ENCODE data around the gene PAWR. TPM values are rescaled to one million over a fixed set of nuclear protein-coding genes. Genes with fewer than 3 reads are reported as not detected.

PAWR gene
- total RNA-seq, 1 donor from 2014 or later, result 204 TPM

- Mint-ChIP-seq H3K36me3 (ENCODE audit: low read depth, unreplicated experiment) (peaks cover 5% of the 10 kb centered on the region), H3K9me3 (ENCODE audit: unreplicated experiment) (no peaks in the 10 kb centered on the region), H3K27me3 (ENCODE audit: low read depth, unreplicated experiment) (no peaks in the 10 kb centered on the region), H3K4me3 (ENCODE audit: unreplicated experiment) (no peak overlapping the region), H3K4me1 (ENCODE audit: low read depth, unreplicated experiment) (no peaks in the 10 kb centered on the region), H3K27ac (ENCODE audit: unreplicated experiment) (no peak overlapping the region)
- Histone ChIP-seq H2AFZ (ENCODE audit: low read depth, low read length) (no peak overlapping the region), H3K9ac (ENCODE audit: low read length) (no peak overlapping the region), H3K79me2 (ENCODE audit: insufficient read depth, low read length) (no peaks in the 10 kb centered on the region), H3K36me3 (ENCODE audit: insufficient read depth, low read length) (peaks cover 18% of the 10 kb centered on the region), H3K4me1 (ENCODE audit: insufficient read depth, low read length) (no peaks in the 10 kb centered on the region), H3K4me2 (ENCODE audit: low read length) (no peak overlapping the region), H3K27me3 (ENCODE audit: insufficient read depth, low read length) (no peaks in the 10 kb centered on the region), H3K9me3 (ENCODE audit: insufficient read depth, low read depth, low read length) (no peaks in the 10 kb centered on the region), H3K27ac (ENCODE audit: low read depth, low read length) (no peak overlapping the region), H3K4me3 (ENCODE audit: insufficient read depth, low read depth, low read length) (no peak overlapping the region), H4K20me1 (ENCODE audit: insufficient read depth, low read length) (peaks cover 9% of the 10 kb centered on the region)
- FAIRE-seq, result no peak
- no peak for DNase-seq (ENCODE audit: low read depth)
- no peak for TF ChIP-seq EZH2 (IDR thresholded peaks at IDR 0.05; ENCODE audit: insufficient read depth, low read length)
- TF ChIP-seq, protein P1, sequence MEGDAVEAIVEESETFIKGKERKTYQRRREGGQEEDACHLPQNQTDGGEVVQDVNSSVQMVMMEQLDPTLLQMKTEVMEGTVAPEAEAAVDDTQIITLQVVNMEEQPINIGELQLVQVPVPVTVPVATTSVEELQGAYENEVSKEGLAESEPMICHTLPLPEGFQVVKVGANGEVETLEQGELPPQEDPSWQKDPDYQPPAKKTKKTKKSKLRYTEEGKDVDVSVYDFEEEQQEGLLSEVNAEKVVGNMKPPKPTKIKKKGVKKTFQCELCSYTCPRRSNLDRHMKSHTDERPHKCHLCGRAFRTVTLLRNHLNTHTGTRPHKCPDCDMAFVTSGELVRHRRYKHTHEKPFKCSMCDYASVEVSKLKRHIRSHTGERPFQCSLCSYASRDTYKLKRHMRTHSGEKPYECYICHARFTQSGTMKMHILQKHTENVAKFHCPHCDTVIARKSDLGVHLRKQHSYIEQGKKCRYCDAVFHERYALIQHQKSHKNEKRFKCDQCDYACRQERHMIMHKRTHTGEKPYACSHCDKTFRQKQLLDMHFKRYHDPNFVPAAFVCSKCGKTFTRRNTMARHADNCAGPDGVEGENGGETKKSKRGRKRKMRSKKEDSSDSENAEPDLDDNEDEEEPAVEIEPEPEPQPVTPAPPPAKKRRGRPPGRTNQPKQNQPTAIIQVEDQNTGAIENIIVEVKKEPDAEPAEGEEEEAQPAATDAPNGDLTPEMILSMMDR (IDR thresholded peaks at IDR 0.05; ENCODE audit: insufficient read depth, low read depth, low read length), result no peak
These were observed 103.4 kb downstream of the PAWR start for GRCh38 chr12:79587368-79587767.

DNA sequence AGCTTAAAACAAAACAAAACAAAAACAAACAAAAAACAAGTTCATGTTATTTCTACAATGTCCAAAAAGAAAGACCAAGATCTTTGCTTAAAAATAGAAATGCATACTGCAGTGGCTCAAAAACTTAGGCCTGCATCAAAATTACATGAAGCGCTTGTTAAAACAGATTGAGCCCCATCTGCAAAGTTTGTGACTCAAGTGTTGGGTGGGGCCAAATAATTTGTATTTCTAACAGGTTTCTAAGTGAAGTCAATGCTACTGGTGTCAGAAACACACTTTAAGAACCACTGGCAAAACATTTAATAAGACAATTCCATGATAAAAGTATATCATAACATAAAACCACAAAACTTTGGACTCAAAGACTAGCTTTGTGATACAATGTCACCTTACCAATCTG lies 105.6 kb downstream of the PAWR start:
- Mint-ChIP-seq H3K27me3 (ENCODE audit: low read depth, unreplicated experiment) (no peaks in the 10 kb centered on the region), H3K4me3 (ENCODE audit: unreplicated experiment) (no peak overlapping the region), H3K27ac (ENCODE audit: unreplicated experiment) (no peak overlapping the region), H3K4me1 (ENCODE audit: low read depth, unreplicated experiment) (no peaks in the 10 kb centered on the region), H3K36me3 (ENCODE audit: low read depth, unreplicated experiment) (peaks cover 5% of the 10 kb centered on the region), H3K9me3 (ENCODE audit: unreplicated experiment) (no peaks in the 10 kb centered on the region)
- Histone ChIP-seq H3K4me2 (ENCODE audit: low read length) (no peak overlapping the region), H3K79me2 (ENCODE audit: insufficient read depth, low read length) (no peaks in the 10 kb centered on the region), H3K4me3 (ENCODE audit: insufficient read depth, low read depth, low read length) (no peak overlapping the region), H2AFZ (ENCODE audit: low read depth, low read length) (no peak overlapping the region), H3K36me3 (ENCODE audit: insufficient read depth, low read length) (peaks cover 6% of the 10 kb centered on the region), H3K9me3 (ENCODE audit: insufficient read depth, low read depth, low read length) (no peaks in the 10 kb centered on the region), H4K20me1 (ENCODE audit: insufficient read depth, low read length) (peaks cover 9% of the 10 kb centered on the region), H3K27ac (ENCODE audit: low read depth, low read length) (no peak overlapping the region), H3K4me1 (ENCODE audit: insufficient read depth, low read length) (no peaks in the 10 kb centered on the region), H3K27me3 (ENCODE audit: insufficient read depth, low read length) (no peaks in the 10 kb centered on the region), H3K9ac (ENCODE audit: low read length) (no peak overlapping the region)
- FAIRE-seq (no peak), DNase-seq (ENCODE audit: low read depth) (no peak)
- TF ChIP-seq, protein P1 (IDR thresholded peaks at IDR 0.05; ENCODE audit: insufficient read depth, low read depth, low read length), result no peak
- TF ChIP-seq EZH2 (IDR thresholded peaks at IDR 0.05; ENCODE audit: insufficient read depth, low read length), result no peak

- Histone ChIP-seq H3K27me3 (ENCODE audit: insufficient read depth, low read length) (no peaks in the 10 kb centered on the region), H3K4me3 (ENCODE audit: insufficient read depth, low read depth, low read length) (no peak overlapping the region), H3K79me2 (ENCODE audit: insufficient read depth, low read length) (peaks cover 18% of the 10 kb centered on the region), H3K36me3 (ENCODE audit: insufficient read depth, low read length) (no peaks in the 10 kb centered on the region), H2AFZ (ENCODE audit: low read depth, low read length) (no peak overlapping the region), H3K27ac (ENCODE audit: low read depth, low read length) (no peak overlapping the region), H3K9me3 (ENCODE audit: insufficient read depth, low read depth, low read length) (no peaks in the 10 kb centered on the region), H3K9ac (ENCODE audit: low read length) (no peak overlapping the region), H3K4me1 (ENCODE audit: insufficient read depth, low read length) (no peaks in the 10 kb centered on the region), H4K20me1 (ENCODE audit: insufficient read depth, low read length) (peaks cover 14% of the 10 kb centered on the region), H3K4me2 (ENCODE audit: low read length) (no peak overlapping the region)
- Mint-ChIP-seq H3K36me3 (ENCODE audit: low read depth, unreplicated experiment) (peaks cover 32% of the 10 kb centered on the region), H3K4me3 (ENCODE audit: unreplicated experiment) (no peak overlapping the region), H3K9me3 (ENCODE audit: unreplicated experiment) (peaks cover 10% of the 10 kb centered on the region), H3K4me1 (ENCODE audit: low read depth, unreplicated experiment) (no peaks in the 10 kb centered on the region), H3K27me3 (ENCODE audit: low read depth, unreplicated experiment) (no peaks in the 10 kb centered on the region), H3K27ac (ENCODE audit: unreplicated experiment) (no peak overlapping the region)
- TF ChIP-seq, protein P1 (IDR thresholded peaks at IDR 0.05; ENCODE audit: insufficient read depth, low read depth, low read length), result no peak
- TF ChIP-seq EZH2 (IDR thresholded peaks at IDR 0.05; ENCODE audit: insufficient read depth, low read length), result no peak
- DNase-seq (ENCODE audit: low read depth) (no peak), FAIRE-seq (no peak)
These were observed 116.9 kb downstream of the PAWR start for GRCh38 chr12:79573820-79574219.
